OCI-LY7 (cell line): Measurements from ENCODE around the gene ZMYND19. TPM values are rescaled to one million over a fixed set of nuclear protein-coding genes. Genes with fewer than 3 reads are reported as not detected.
A peak's percentile ranks its signal among the peaks of the same experiment; 100 is the strongest.

Experiments used
- BruUV-seq: library from RNA; stranded (reverse); fragments of 400-500 nt; replicated peaks from 2 replicates; lab custom pipeline; 2021; lab: Mats Ljungman, UMichigan
- CTCF ChIA-PET: fragments of 300-600 bp; sonication (Branson Sonifier 250); formaldehyde crosslinking; loops from one replicate; lab custom pipeline; 2022; ENCODE audit warnings: antibody characterized with exemption; ENCODE audit not compliant: unreplicated experiment; lab: Charles Lee
- POLR2A ChIA-PET: fragments of 300-600 bp; sonication (Branson Sonifier 250); formaldehyde crosslinking; loops from one replicate; lab custom pipeline; 2022; ENCODE audit warnings: antibody characterized with exemption; lab: Charles Lee
- DNase-seq: peaks from one replicate; pipeline ENCODE4 v3.0.0-alpha.2; 2015; ENCODE audit warnings: low spot score
- H2AFZ ChIP-seq: fragments of 200-600 bp; sonication (generic), shearing (Covaris generic); 2 replicates; pipeline ENCODE4 v1.6.1; 2014; ENCODE audit warnings: mild to moderate bottlenecking, antibody characterized with exemption, low read length, moderate library complexity
- H3K27ac ChIP-seq: fragments of 200-600 bp; sonication (generic); 2 replicates; pipeline ENCODE4 v1.5.1; 2014; ENCODE audit warnings: mixed run types, low read depth, mild to moderate bottlenecking, moderate library complexity, low read length, inconsistent platforms; ENCODE audit not compliant: poor library complexity, severe bottlenecking
- H3K36me3 ChIP-seq: fragments of 200-600 bp; sonication (generic); 2 replicates; pipeline ENCODE4 v1.6.1; 2014; ENCODE audit warnings: mild to moderate bottlenecking, antibody characterized with exemption, low read length, moderate library complexity, mixed read lengths; ENCODE audit not compliant: insufficient read depth
- H3K4me1 ChIP-seq: fragments of 200-600 bp; sonication (generic); 2 replicates; pipeline ENCODE4 v1.5.1; 2014; ENCODE audit warnings: mild to moderate bottlenecking, low read length; ENCODE audit not compliant: insufficient read depth, poor library complexity, severe bottlenecking
- H3K4me2 ChIP-seq: fragments of 200-600 bp; sonication (generic); 2 replicates; pipeline ENCODE4 v1.6.1; 2014; ENCODE audit warnings: mild to moderate bottlenecking, low read length
- H3K4me3 ChIP-seq: fragments of 200-600 bp; sonication (generic); 2 replicates; pipeline ENCODE4 v1.5.1; 2014; ENCODE audit warnings: mild to moderate bottlenecking, low read depth, low read length; ENCODE audit not compliant: poor library complexity, severe bottlenecking
- H3K79me2 ChIP-seq: fragments of 200-600 bp; sonication (generic); 2 replicates; pipeline ENCODE4 v1.6.1; 2016; ENCODE audit warnings: low read depth, mild to moderate bottlenecking, low read length, moderate library complexity, mixed read lengths; ENCODE audit not compliant: insufficient read depth
- H3K9me2 ChIP-seq: fragments of 200-600 bp; sonication (generic); 2 replicates; pipeline ENCODE4 v1.6.1; 2016; ENCODE audit warnings: mild to moderate bottlenecking, low read length, mixed read lengths; ENCODE audit not compliant: insufficient read depth
- H3K9me3 ChIP-seq: fragments of 200-600 bp; sonication (generic); 2 replicates; pipeline ENCODE4 v1.6.1; 2014; ENCODE audit warnings: mild to moderate bottlenecking, mixed run types, low read length, mixed read lengths
- H4K20me1 ChIP-seq: fragments of 200-600 bp; sonication (generic); 2 replicates; pipeline ENCODE4 v1.6.1; 2014; ENCODE audit warnings: mild to moderate bottlenecking, antibody characterized with exemption, low read length, moderate library complexity, mixed read lengths; ENCODE audit not compliant: insufficient read depth
- EZH2phosphoT487 ChIP-seq: fragments of 200-600 bp; sonication (generic); IDR thresholded peaks from 2 replicates; pipeline ENCODE4 v1.6.1; 2018; ENCODE audit warnings: low read depth, borderline replicate concordance, mild to moderate bottlenecking, mixed run types, antibody characterized with exemption, low read length, moderate library complexity, mixed read lengths
- intact Hi-C: fragments of 100-400 bp; cut with micrococcal nuclease; formaldehyde crosslinking; loops from one replicate; pipeline ENCODE4 v1.10.0; 2022; ENCODE audit not compliant: unreplicated experiment
- total RNA-seq, 2 experiments: library from RNA; depleted of rRNA in 1 of 2; stranded (reverse); fragments of >200 nt in 1 of 2; shearing (Covaris generic) in 1 of 2; gene quantifications; 2 replicates each; pipeline ENCODE4 v1.2.3, GENCODE V29; 2014 to 2022
- TF ChIP-seq, protein P1 (sequence below): fragments of 200-600 bp; sonication (generic); conservative IDR thresholded peaks from 2 replicates; pipeline ENCODE4 v1.5.1; 2014; ENCODE audit warnings: mild to moderate bottlenecking, antibody characterized with exemption, low read length, moderate library complexity, mixed read lengths

ZMYND19 gene
- total RNA-seq, 2 experiments from 2014 or later = 48.4 to 65.8 TPM

DNA sequence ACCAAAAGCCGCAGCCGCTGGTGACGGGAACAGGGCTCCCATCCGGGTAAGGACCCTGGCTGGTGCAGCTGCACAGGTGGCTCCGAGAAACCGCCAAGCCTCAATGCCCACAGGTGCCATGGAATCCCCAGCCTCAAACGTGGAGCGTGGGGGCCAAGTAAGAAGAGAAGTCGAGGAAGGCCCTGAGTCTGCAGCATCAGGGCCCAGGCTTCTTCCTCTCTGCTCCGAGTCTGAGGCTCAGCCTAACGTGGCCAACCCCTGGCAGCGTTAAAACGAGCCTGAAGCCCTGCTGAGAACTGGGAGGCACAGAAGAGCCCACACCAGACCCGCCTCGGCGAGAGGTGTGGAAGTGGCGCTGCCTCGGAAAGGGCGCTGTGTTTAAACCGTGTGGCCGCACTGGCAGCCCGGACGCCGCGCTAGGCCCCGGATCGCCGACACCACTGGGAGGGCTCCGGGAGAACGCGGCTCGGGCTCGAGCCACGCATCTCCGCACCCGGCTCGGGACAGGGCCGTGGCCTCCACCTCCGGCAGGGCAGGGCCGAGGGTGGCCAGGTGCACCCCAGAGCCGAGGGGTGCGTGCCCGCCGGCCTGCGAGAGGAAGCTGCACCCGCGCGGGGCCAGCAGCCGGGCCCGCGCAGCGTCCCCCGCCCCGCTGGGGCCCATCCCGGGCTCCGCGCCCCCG is 730 bp downstream of the ZMYND19 start:
- H3K79me2 ChIP-seq = peaks cover 15% of the 10 kb centered on the region; the same call in 1 of the 2 replicates
- no TSS peak for BruUV-seq
- H3K9me3 ChIP-seq = no peaks in the 10 kb centered on the region
- POLR2A ChIA-PET = no interaction called here
- peak overlapping the region; percentile 29 for H3K27ac ChIP-seq
- peaks cover 8% of the 10 kb centered on the region for H4K20me1 ChIP-seq
- H2AFZ ChIP-seq = no peak overlapping the region
- intact Hi-C loops = loop anchor here (1.0 to 2.0 kb wide), 2 partner anchors 13 to 16 kb away; partner anchors contain the start of gene ARRDC1
- H3K4me2 ChIP-seq = peak overlapping the region; percentile 93
- CTCF ChIA-PET = no interaction called here
- peak; percentile 52 for DNase-seq
- no peaks in the 10 kb centered on the region for H3K9me2 ChIP-seq
- TF ChIP-seq, protein P1, sequence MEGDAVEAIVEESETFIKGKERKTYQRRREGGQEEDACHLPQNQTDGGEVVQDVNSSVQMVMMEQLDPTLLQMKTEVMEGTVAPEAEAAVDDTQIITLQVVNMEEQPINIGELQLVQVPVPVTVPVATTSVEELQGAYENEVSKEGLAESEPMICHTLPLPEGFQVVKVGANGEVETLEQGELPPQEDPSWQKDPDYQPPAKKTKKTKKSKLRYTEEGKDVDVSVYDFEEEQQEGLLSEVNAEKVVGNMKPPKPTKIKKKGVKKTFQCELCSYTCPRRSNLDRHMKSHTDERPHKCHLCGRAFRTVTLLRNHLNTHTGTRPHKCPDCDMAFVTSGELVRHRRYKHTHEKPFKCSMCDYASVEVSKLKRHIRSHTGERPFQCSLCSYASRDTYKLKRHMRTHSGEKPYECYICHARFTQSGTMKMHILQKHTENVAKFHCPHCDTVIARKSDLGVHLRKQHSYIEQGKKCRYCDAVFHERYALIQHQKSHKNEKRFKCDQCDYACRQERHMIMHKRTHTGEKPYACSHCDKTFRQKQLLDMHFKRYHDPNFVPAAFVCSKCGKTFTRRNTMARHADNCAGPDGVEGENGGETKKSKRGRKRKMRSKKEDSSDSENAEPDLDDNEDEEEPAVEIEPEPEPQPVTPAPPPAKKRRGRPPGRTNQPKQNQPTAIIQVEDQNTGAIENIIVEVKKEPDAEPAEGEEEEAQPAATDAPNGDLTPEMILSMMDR = 0 out of 2 replicates have a peak, but pooled peaks have one; percentile 13
- TF ChIP-seq EZH2phosphoT487 = no peak
- H3K4me3 ChIP-seq = peak overlapping the region; percentile 76
- H3K36me3 ChIP-seq = peaks cover 48% of the 10 kb centered on the region
- peaks cover 13% of the 10 kb centered on the region for H3K4me1 ChIP-seq

DNA sequence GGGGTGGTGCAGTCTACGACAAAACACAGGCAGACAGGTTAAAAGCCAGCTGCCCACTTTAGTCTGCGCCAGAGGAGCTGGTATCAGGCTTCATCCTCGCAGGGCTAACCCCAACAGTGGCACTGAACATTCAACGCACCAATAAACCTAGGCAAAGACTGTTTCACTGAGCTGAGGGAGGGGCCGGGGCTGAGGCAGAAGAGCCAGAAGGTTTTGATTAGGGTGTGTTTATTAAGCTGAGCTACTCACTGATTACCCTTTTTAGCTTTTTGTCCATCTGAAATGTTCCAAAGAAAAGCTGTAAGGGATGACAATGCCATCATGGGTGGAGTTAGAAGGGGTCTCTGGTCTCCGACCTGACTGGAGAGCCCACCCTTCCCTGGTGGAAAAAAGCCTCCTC is 1.4 kb downstream of the ZMYND19 start:
- H3K4me1 ChIP-seq = peaks cover 13% of the 10 kb centered on the region
- BruUV-seq = no TSS peak
- H2AFZ ChIP-seq = no peak overlapping the region
- H3K27ac ChIP-seq = peak overlapping the region; percentile 29
- H4K20me1 ChIP-seq = peaks cover 8% of the 10 kb centered on the region
- no peaks in the 10 kb centered on the region for H3K9me3 ChIP-seq
- no peak for DNase-seq
- H3K9me2 ChIP-seq = no peaks in the 10 kb centered on the region
- H3K36me3 ChIP-seq = peaks cover 55% of the 10 kb centered on the region
- H3K4me2 ChIP-seq = peak overlapping the region; percentile 93
- intact Hi-C loops = no loop called here
- ChIA-PET CTCF (no interaction called here), POLR2A (no interaction called here)
- TF ChIP-seq, protein P1 = no peak
- TF ChIP-seq EZH2phosphoT487 = no peak
- H3K79me2 ChIP-seq = peaks cover 15% of the 10 kb centered on the region; the same call in 1 of the 2 replicates
- peak overlapping the region; percentile 76 for H3K4me3 ChIP-seq

- Histone ChIP-seq H3K36me3 (peaks cover 61% of the 10 kb centered on the region), H3K27ac (no peak overlapping the region), H3K4me1 (peaks cover 13% of the 10 kb centered on the region), H2AFZ (no peak overlapping the region), H3K79me2 (peaks cover 15% of the 10 kb centered on the region; the same call in 1 of the 2 replicates), H3K9me2 (no peaks in the 10 kb centered on the region), H4K20me1 (peaks cover 8% of the 10 kb centered on the region), H3K9me3 (no peaks in the 10 kb centered on the region), H3K4me2 (peak overlapping the region; percentile 93), H3K4me3 (no peak overlapping the region)
- ChIA-PET CTCF (interaction anchor here (0.7 kb wide), 1 partner anchor 17 kb away, joined by 3 read pairs; the partner anchor contains the start of gene ARRDC1), POLR2A (no interaction called here)
- DNase-seq = no peak
- TF ChIP-seq, protein P1 = no peak
- TF ChIP-seq EZH2phosphoT487 = no peak
- intact Hi-C loops = no loop called here
- BruUV-seq = no TSS peak
Measured at GRCh38 chr9:137588311-137588710, 2.0 kb downstream of the ZMYND19 start.
